PC-9 (cell line): ENCODE measurements around the gene UBAC1. TPM values are rescaled to one million over a fixed set of nuclear protein-coding genes. Genes with fewer than 3 reads are reported as not detected.

Experiments used
- BruUV-seq: library from RNA; stranded (reverse); fragments of 400-500 nt; replicated peaks from 2 replicates; lab custom pipeline; 2021; lab: Mats Ljungman, UMichigan
- CTCF ChIA-PET: fragments of 300-600 bp; sonication (Branson Sonifier 250); formaldehyde crosslinking; loops from one replicate; lab custom pipeline; 2022; ENCODE audit warnings: antibody characterized with exemption; lab: Charles Lee
- POLR2A ChIA-PET: fragments of 300-600 bp; sonication (Branson Sonifier 250); formaldehyde crosslinking; loops from one replicate; lab custom pipeline; 2022; ENCODE audit warnings: antibody characterized with exemption; ENCODE audit not compliant: unreplicated experiment; lab: Charles Lee
- DNase-seq, 2 experiments: peaks; one replicate each; pipeline versions ENCODE4 v3.0.0 to v3.0.0-alpha.2; 2015 to 2022; ENCODE audit warnings: mixed read lengths in 1 of 2
- H2AFZ ChIP-seq: fragments of 200-600 bp; sonication (generic); 2 replicates; pipeline ENCODE4 v1.8.1; 2017; ENCODE audit warnings: antibody characterized with exemption
- H3F3A ChIP-seq: fragments of 200-600 bp; sonication (generic); 2 replicates; pipeline ENCODE4 v1.8.1; 2017; ENCODE audit warnings: antibody characterized with exemption, mild to moderate bottlenecking, low read depth; ENCODE audit not compliant: insufficient read depth
- H3K27ac ChIP-seq: fragments of 200-600 bp; sonication (generic); 2 replicates; pipeline ENCODE4 v1.6.1; 2016; ENCODE audit warnings: mixed run types
- H3K27me3 ChIP-seq: fragments of 200-600 bp; sonication (generic); 2 replicates; pipeline ENCODE4 v1.6.1; 2016; ENCODE audit warnings: low read depth, mixed run types; ENCODE audit not compliant: insufficient read depth
- H3K36me3 ChIP-seq: fragments of 200-600 bp; sonication (generic); 2 replicates; pipeline ENCODE4 v1.6.1; 2016; ENCODE audit warnings: low read depth, mixed run types
- H3K4me1 ChIP-seq: fragments of 200-600 bp; sonication (generic); replicated peaks from 2 replicates; pipeline ENCODE4 v1.6.1; 2016; ENCODE audit warnings: mixed run types; ENCODE audit not compliant: insufficient read depth
- H3K4me2 ChIP-seq: fragments of 200-600 bp; sonication (generic); 2 replicates; pipeline ENCODE4 v1.6.1; 2017; ENCODE audit warnings: mixed run types
- H3K4me3 ChIP-seq: fragments of 200-600 bp; sonication (generic); 2 replicates; pipeline ENCODE4 v1.6.1; 2016; ENCODE audit warnings: mixed run types
- H3K79me2 ChIP-seq: fragments of 200-600 bp; sonication (generic); 2 replicates; pipeline ENCODE4 v1.6.1; 2017; ENCODE audit warnings: low read depth, mixed run types
- H3K9me2 ChIP-seq: fragments of 200-600 bp; sonication (generic); 2 replicates; pipeline ENCODE4 v1.8.1; 2017; ENCODE audit warnings: mild to moderate bottlenecking; ENCODE audit not compliant: insufficient read depth
- H3K9me3 ChIP-seq: fragments of 200-600 bp; sonication (generic); 2 replicates; pipeline ENCODE4 v1.8.1; 2016; ENCODE audit warnings: low read depth; ENCODE audit not compliant: insufficient read depth
- H4K20me1 ChIP-seq: fragments of 200-600 bp; sonication (generic); 2 replicates; pipeline ENCODE4 v1.8.1; 2017; ENCODE audit not compliant: insufficient read depth
- EZH2 ChIP-seq: fragments of 200-600 bp; sonication (generic); IDR thresholded peaks from 2 replicates; pipeline ENCODE4 v1.8.0; 2017; ENCODE audit warnings: antibody characterized with exemption, low read depth
- intact Hi-C: fragments of 100-400 bp; cut with micrococcal nuclease; formaldehyde crosslinking; loops from one replicate; pipeline ENCODE4 v1.10.0; 2022; ENCODE audit not compliant: unreplicated experiment
- total RNA-seq: library from RNA; stranded (reverse); gene quantifications from 2 replicates; pipeline ENCODE4 v1.2.3, GENCODE V29; 2021
- TF ChIP-seq, protein P1 (sequence below): fragments of 200-600 bp; sonication (generic); conservative IDR thresholded peaks from 2 replicates; pipeline ENCODE4 v1.6.1; 2017; ENCODE audit warnings: mixed run types, antibody characterized with exemption, mild to moderate bottlenecking, moderate library complexity

Gene UBAC1
- total RNA-seq, 1 experiment from 2014 or later, result 27.6 TPM

DNA sequence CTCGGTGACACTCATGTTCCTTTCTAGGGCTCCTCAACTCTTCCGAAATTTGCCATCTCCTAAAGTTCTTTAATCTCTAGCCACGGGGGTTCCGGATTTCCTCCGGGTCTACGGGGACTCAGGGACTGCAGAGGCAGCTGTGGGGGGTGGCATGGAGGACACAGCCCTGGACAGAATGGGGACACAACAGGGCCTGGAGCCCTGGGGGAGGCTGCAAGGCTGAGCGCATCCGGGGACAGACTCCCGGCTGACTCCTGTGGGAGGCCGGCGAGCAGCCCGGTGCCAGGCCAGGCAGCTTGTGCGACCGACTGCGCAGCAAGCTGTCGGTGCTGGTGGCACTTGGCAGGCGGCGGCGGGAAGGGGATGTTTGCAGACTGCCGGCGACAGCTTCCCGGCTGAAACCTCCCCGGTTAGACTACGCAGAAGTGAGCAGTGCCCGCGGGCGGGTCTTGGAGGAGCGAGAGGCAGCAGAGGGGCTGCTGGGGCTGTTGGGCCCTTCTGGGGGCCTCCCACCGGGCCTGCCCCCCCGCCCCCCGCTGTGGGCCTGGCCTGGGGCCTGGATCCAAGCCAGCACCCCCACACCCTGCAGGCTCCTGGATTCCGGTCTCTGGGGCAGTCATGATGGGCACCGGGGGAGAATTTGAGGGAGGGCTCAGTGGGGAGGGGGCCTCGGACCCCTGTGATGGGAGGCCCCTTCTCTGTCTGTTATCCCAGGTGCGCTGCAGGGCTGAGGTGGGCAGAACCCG is 28.7 kb upstream of the UBAC1 start:
- Histone ChIP-seq H3K9me2 (no peaks in the 10 kb centered on the region), H3K36me3 (no peaks in the 10 kb centered on the region), H3K4me3 (no peak overlapping the region), H3K27me3 (no peaks in the 10 kb centered on the region), H4K20me1 (no peaks in the 10 kb centered on the region), H3F3A (no peaks in the 10 kb centered on the region), H3K9me3 (no peaks in the 10 kb centered on the region), H3K4me2 (no peak overlapping the region), H3K79me2 (no peaks in the 10 kb centered on the region), H3K4me1 (no peaks in the 10 kb centered on the region), H2AFZ (no peak overlapping the region), H3K27ac (no peak overlapping the region)
- TF ChIP-seq, protein P1, sequence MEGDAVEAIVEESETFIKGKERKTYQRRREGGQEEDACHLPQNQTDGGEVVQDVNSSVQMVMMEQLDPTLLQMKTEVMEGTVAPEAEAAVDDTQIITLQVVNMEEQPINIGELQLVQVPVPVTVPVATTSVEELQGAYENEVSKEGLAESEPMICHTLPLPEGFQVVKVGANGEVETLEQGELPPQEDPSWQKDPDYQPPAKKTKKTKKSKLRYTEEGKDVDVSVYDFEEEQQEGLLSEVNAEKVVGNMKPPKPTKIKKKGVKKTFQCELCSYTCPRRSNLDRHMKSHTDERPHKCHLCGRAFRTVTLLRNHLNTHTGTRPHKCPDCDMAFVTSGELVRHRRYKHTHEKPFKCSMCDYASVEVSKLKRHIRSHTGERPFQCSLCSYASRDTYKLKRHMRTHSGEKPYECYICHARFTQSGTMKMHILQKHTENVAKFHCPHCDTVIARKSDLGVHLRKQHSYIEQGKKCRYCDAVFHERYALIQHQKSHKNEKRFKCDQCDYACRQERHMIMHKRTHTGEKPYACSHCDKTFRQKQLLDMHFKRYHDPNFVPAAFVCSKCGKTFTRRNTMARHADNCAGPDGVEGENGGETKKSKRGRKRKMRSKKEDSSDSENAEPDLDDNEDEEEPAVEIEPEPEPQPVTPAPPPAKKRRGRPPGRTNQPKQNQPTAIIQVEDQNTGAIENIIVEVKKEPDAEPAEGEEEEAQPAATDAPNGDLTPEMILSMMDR, result no peak
- TF ChIP-seq EZH2, result no peak
- BruUV-seq, result no TSS peak
- ChIA-PET CTCF (interaction anchor here (0.6 kb wide), 1 partner anchor 142 kb away, joined by 5 read pairs; no protein-coding TSS in a partner anchor), POLR2A (no interaction called here)
- DNase-seq, result no peak
- intact Hi-C loops, result no loop called here

DNA sequence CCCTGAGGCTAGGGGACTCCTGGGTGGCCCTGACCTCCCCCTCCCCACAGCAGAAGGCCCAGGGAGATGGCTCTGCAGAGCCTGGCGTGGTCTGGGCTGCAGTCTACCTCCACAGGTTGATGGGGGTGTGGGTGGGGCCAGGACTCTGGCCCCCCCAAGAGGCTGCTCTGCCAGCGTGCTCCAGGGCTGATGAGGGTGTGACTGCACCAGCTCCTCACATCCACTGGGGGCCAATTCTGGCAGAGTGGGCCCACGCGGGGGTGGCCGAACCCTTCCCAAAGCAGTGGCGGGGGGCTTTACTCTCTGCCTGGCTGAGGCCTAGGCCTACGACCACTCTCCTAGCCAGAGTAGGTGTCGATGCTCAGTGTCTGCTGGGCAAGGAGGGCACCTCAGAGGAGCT is 28.0 kb upstream of the UBAC1 start:
- no peaks in the 10 kb centered on the region for H3K27me3 ChIP-seq
- CTCF ChIA-PET, result no interaction called here
- intact Hi-C loops, result no loop called here

DNA sequence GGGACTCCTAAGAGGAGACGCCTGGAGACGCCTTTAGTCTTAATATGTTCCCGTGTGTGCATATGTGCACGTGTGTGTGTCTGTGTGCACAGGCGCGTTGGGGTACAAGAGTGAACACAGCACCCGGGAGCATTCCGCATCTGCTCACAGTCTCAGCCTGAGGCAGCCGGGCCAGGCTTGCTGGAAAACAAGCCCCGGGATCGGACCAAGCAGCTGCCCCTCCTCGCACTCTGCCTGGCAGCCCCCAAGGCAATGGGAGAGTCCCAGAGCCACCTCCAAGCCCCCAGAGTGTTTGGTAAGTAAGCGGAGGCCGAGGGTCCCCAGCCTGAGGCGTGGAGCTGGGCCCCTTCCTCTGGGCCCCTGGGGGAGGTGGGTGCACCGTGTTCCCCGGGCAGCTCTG is 27.3 kb upstream of the UBAC1 start:
- no peaks in the 10 kb centered on the region for H3K9me3 ChIP-seq
- TF ChIP-seq, protein P1, result no peak
- no peak for TF ChIP-seq EZH2
- POLR2A ChIA-PET, result no interaction called here
- no peaks in the 10 kb centered on the region for H3K27me3 ChIP-seq
- no peak overlapping the region for H3K4me2 ChIP-seq
- no peak overlapping the region for H3K4me3 ChIP-seq
- no peaks in the 10 kb centered on the region for H3K79me2 ChIP-seq
- no TSS peak for BruUV-seq
- intact Hi-C loops, result no loop called here
- no peaks in the 10 kb centered on the region for H3K36me3 ChIP-seq
- no peak overlapping the region for H3K27ac ChIP-seq
- H3K9me2 ChIP-seq, result no peaks in the 10 kb centered on the region
- H3F3A ChIP-seq, result no peaks in the 10 kb centered on the region
- DNase-seq, result no peak
- no peak overlapping the region for H2AFZ ChIP-seq
- CTCF ChIA-PET, result no interaction called here
- H3K4me1 ChIP-seq, result no peaks in the 10 kb centered on the region
- no peaks in the 10 kb centered on the region for H4K20me1 ChIP-seq

More for the DNA sequence above, 28.0 kb upstream of the UBAC1 start:
- BruUV-seq, result no TSS peak
- DNase-seq, result no peak
- Histone ChIP-seq H2AFZ (no peak overlapping the region), H4K20me1 (no peaks in the 10 kb centered on the region), H3K4me2 (no peak overlapping the region), H3K4me3 (no peak overlapping the region), H3F3A (no peaks in the 10 kb centered on the region), H3K9me2 (no peaks in the 10 kb centered on the region), H3K4me1 (no peaks in the 10 kb centered on the region), H3K9me3 (no peaks in the 10 kb centered on the region), H3K36me3 (no peaks in the 10 kb centered on the region), H3K79me2 (no peaks in the 10 kb centered on the region), H3K27ac (no peak overlapping the region)
- TF ChIP-seq, protein P1, result no peak
- no peak for TF ChIP-seq EZH2
- POLR2A ChIA-PET, result no interaction called here
